ENCODE measurements around the gene LSAMP. TPM values are rescaled to one million over a fixed set of nuclear protein-coding genes. Genes with fewer than 3 reads are reported as not detected.

The LSAMP gene
- total and polyA plus RNA-seq, 2 donors (not counting 3 experiments of a cell fraction or from before 2014, with no cell fraction given), result not detected

DNA sequence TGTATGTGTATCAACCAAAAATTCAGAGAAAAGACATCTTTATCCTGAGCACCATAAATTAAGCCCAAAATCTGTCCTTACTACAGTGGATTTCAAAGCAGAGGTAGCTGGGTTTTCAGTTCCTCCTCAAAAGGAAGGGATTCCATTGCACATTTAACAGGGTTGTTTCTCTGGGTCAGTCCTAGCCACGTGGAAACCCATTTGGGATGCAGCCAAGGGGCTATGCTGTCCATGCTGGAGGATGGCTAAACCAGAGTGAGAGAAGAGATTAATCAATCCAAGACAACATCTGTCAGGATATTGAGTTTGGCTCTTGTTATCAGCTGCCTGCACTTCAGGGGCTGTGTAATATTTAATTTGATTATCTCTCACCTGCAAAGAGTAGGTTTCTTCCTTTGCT, 28.1 kb downstream of the LSAMP start:
- TF ChIP-seq, protein P1, sequence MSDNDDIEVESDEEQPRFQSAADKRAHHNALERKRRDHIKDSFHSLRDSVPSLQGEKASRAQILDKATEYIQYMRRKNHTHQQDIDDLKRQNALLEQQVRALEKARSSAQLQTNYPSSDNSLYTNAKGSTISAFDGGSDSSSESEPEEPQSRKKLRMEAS (IDR thresholded peaks at IDR 0.05; ENCODE audit: insufficient read depth, insufficient read length), result no peak
- TF ChIP-seq JUN (IDR thresholded peaks at IDR 0.05; ENCODE audit: borderline replicate concordance, insufficient read depth, insufficient read length, low read depth), result no peak
- TF ChIP-seq, protein P2, sequence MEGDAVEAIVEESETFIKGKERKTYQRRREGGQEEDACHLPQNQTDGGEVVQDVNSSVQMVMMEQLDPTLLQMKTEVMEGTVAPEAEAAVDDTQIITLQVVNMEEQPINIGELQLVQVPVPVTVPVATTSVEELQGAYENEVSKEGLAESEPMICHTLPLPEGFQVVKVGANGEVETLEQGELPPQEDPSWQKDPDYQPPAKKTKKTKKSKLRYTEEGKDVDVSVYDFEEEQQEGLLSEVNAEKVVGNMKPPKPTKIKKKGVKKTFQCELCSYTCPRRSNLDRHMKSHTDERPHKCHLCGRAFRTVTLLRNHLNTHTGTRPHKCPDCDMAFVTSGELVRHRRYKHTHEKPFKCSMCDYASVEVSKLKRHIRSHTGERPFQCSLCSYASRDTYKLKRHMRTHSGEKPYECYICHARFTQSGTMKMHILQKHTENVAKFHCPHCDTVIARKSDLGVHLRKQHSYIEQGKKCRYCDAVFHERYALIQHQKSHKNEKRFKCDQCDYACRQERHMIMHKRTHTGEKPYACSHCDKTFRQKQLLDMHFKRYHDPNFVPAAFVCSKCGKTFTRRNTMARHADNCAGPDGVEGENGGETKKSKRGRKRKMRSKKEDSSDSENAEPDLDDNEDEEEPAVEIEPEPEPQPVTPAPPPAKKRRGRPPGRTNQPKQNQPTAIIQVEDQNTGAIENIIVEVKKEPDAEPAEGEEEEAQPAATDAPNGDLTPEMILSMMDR (IDR thresholded peaks at IDR 0.05; ENCODE audit: extremely low read depth in 1 of 2, insufficient read depth in 1 of 2, low read depth in 1 of 2, low read length in 2 of 2), result no peak
- TF ChIP-seq EZH2 (IDR thresholded peaks at IDR 0.05; ENCODE audit: borderline replicate concordance, low read depth, low read length, severe bottlenecking), result no peak
- TF ChIP-seq MYC (IDR thresholded peaks at IDR 0.05; ENCODE audit: low read depth, low read length), result no peak
- no peak for TF ChIP-seq POLR2A (IDR thresholded peaks at IDR 0.05; ENCODE audit: low read depth, low read length)
- no peak for TF ChIP-seq FOS (IDR thresholded peaks at IDR 0.05; ENCODE audit: borderline replicate concordance, insufficient read depth, low read length)
- TF ChIP-seq POLR2AphosphoS5 (IDR thresholded peaks at IDR 0.05; ENCODE audit: insufficient read depth, low read depth, low read length), result no peak
- no peak for TF ChIP-seq GATA2 (IDR thresholded peaks at IDR 0.05; ENCODE audit: insufficient read depth, insufficient read length, low read depth, low read length)
- POLR2A ChIA-PET, result no interaction called here
- H3K36me3 ChIP-seq (ENCODE audit: control insufficient read depth in 2 of 2, extremely low read depth in 1 of 2, insufficient read depth in 2 of 2, low read length in 2 of 2), result no peaks in the 10 kb centered on the region
- no peaks in the 10 kb centered on the region for H3K4me1 ChIP-seq (ENCODE audit: control insufficient read depth, extremely low read depth, insufficient read depth, low read length)
- CTCF ChIA-PET, result no interaction called here
- H2AFZ ChIP-seq (ENCODE audit: low read depth, low read length), result no peak overlapping the region
- no peak overlapping the region for H3K4me2 ChIP-seq (ENCODE audit: insufficient read depth, low read length)
- dilution Hi-C loops (cut with MboI; ENCODE audit: extremely low pct_ligation_motif_present, low sequenced_read_pairs) (no loop called here), intact Hi-C loops (cut with micrococcal nuclease) (no loop called here)
- H3K27ac ChIP-seq (ENCODE audit: insufficient read depth, low read depth, low read length), result no peak overlapping the region
- H3K9me3 ChIP-seq (replicated peaks; ENCODE audit: control insufficient read depth, insufficient read depth, low read length), result peaks cover 2% of the 10 kb centered on the region
- H3K4me3 ChIP-seq (replicated peaks in 1 of 3; ENCODE audit: insufficient read depth in 1 of 3, low read depth in 1 of 3, low read length in 3 of 3), result no peak overlapping the region
- no TSS peak for BruUV-seq (replicated peaks)
- DNase-seq (ENCODE audit: low read depth, low spot score) (no peak), FAIRE-seq (no peak)
- H3K79me2 ChIP-seq (ENCODE audit: control insufficient read depth, insufficient read depth, low read length), result no peaks in the 10 kb centered on the region
- H3K9me1 ChIP-seq (replicated peaks; ENCODE audit: control insufficient read depth, extremely low read depth, insufficient read depth, low read length), result no peaks in the 10 kb centered on the region
- no peaks in the 10 kb centered on the region for H4K20me1 ChIP-seq (replicated peaks; ENCODE audit: control insufficient read depth, extremely low read depth, insufficient read depth, low read length)
- no peak overlapping the region for H3K9ac ChIP-seq (replicated peaks; ENCODE audit: extremely low read depth, insufficient read depth, low read length)
- no peaks in the 10 kb centered on the region for H3K27me3 ChIP-seq (ENCODE audit: control insufficient read depth in 2 of 2, insufficient read depth in 2 of 2, low read length in 2 of 2)
